ENCODE data around the gene VWA8. TPM values are rescaled to one million over a fixed set of nuclear protein-coding genes. Genes with fewer than 3 reads are reported as not detected.
"Not testable (repeated sequence)": the region's sequence is repeated elsewhere in the genome, so short reads cannot be mapped to it uniquely, and the experiment has no call there.

The VWA8 gene
- polyA plus RNA-seq, 4 donors = 15.3 to 21.7 (median 19.6) TPM

DNA sequence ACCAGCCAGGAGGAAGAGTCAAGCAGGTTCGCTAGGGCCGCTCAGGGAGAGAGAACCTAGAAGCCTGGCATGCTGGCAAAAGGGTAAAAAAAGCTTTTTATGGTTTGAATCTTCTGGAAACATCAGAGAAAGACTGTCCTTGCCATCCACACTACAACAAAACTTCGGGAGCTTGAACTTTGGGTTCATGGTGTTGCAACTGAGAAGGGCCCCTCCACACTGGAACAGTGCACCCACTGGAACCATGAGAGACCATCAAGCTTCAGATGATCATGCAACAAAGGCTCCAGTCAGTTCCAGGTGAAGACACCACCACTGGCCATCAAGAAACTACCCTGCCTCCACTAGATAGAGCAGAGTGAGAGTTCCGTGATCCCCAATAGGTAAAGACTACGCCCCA lies 333.5 kb downstream of the VWA8 start:
- DNase-seq (ENCODE audit: low read depth in 4 of 4, low spot score in 3 of 4) = no peak

DNA sequence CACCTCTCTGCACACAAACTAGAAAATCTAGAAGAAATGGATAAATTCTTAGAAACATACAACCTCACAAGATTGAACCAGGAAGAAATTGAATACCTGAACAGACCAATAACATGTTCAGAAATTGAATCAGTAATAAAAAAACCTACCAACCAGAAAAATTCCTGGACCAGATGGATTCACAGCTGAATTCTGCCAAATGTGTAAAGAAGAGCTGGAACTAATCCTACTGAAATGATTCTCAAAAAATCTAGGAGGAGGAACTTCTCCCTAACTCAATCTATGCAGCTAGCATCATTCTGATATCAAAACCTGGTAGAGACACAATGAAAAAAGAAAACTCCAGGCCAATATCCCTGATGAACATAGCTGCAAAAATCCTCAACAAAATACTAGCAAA lies 336.9 kb downstream of the VWA8 start:
- no peak for DNase-seq (ENCODE audit: low read depth in 4 of 4, low spot score in 3 of 4)

DNA sequence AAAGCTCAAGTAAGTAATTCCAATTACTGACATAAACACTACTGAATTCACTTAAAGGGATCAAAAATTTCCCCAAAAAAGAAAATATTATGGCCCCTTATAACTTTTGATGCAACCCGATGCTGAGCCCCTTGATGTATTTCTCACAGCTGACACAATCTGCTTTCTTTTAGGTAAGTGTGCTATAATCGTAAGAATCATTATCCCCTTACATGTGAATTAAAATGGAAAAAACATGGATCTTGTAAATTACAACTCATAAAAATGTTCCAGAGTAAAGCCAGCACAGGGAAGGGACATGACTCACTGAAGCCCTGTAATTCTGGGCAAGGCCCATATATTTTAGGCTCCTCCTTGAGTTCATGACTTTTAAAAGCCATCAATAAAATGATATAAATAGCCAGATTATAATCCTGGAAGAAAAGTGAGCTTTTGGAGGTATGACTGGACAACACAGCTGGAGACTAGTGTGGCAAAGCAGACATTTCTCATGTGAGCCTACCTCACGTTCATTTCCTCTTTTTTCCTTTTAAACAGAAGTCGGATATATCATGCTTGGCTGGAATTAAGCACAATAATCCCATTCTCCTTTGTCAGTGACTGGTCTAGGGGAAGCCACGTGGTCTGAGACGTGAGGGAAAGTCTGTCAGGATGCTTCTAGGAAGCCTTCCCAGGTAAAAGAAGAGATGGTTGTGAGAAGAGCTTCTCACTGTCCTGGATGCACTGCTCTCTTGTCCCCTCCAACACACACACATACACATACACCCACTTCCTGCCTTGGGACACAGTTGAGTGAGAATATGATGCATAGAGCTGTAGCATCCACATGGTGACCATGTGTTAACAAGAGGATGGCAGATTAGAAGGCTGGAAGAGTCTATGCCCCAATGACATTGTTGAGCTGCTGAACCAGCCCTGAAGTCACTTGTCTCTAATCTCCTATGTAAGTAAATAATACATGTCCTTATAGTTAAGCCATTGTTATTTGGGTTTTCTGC lies 338.2 kb downstream of the VWA8 start:
- no peak for DNase-seq (ENCODE audit: low read depth in 4 of 4, low spot score in 3 of 4)

DNA sequence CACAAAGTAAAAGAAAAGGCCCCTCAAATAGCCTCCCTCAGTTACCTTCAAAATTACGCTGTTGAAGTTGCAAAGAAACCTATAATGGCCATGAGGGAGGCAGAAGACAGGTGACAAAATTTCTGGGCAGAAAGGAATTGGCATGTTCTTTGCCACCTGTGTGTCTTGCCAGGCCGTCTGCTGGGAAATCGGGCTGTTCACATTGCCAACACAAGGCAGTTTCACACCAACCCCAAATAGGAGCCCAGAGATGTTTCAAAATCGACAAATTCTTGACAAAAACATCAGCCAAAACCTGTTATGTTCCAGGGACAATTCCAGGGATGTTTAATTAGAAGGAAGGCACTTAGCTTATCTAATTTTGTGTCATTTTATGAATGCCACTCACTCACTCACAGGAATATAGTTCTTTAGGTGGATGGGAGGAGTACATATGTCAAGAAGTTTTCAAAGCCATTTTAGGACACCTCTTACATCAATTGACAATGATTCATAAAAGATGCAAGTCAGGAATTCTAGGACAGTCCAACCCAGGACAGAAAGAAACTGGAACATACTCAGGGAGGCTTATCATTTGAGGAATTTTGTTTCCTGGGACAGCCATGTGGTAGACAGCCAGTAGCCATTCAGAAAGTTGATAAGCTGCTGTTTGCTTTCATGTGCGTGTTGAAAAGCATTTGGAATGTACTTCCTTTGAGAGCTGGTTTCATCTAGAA lies 339.0 kb downstream of the VWA8 start:
- no peak for DNase-seq (ENCODE audit: low read depth in 4 of 4, low spot score in 3 of 4)

DNA sequence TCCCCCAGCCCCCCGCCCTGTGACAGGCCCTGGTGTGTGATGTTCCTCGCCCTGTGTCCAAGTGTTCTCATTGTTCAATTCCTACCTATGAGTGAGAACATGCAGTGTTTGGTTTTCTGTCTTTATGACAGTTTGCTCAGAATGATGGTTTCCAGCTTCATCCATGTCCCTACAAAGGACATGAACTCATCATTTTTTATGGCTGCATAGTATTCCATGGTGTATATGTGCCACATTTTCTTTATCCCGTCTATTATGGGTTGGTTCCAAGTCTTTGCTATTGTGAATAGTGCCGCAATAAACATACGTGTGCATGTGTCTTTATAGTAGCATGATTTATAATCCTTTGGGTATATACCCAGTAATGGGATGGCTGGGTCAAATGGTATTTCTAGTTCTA lies 343.3 kb downstream of the VWA8 start:
- DNase-seq (ENCODE audit: low read depth in 4 of 4, low spot score in 3 of 4) = not testable (repeated sequence)

DNA sequence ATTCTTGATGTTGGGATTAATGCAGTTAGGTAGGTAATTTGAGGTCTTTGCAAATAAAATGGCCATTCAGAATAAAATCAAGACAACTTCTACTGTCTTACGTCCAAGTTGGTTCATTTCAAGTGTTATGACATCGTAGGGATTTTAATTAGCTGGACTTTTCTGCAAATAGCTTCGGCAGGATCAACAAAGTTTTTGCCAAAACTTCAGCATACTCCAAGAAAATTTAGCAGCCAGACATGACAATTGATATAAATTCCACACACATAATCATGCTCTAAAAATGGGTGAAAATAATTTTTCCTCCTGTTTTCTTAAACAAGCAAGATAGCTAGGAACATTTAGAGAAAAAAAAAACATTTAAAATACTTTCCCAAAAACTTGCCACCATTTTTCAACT lies 344.8 kb downstream of the VWA8 start:
- no peak for DNase-seq (ENCODE audit: low read depth in 4 of 4, low spot score in 3 of 4)

DNA sequence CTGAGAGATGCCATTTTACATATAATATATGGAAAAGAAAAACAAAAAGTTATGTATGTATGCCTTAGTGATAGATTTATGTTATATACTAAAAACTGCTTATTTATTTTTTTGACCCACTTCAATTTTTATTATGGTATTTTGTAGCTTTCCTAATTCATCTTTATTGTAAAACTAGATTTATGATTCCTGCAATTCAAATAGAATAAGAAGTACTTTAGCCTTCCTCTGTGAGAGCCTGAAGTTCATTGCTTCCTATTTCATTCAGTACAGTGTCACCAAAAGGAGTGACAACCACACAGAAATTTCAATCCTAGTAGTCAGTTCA lies 345.4 kb downstream of the VWA8 start:
- no peak for DNase-seq (ENCODE audit: low read depth in 4 of 4, low spot score in 3 of 4)

DNA sequence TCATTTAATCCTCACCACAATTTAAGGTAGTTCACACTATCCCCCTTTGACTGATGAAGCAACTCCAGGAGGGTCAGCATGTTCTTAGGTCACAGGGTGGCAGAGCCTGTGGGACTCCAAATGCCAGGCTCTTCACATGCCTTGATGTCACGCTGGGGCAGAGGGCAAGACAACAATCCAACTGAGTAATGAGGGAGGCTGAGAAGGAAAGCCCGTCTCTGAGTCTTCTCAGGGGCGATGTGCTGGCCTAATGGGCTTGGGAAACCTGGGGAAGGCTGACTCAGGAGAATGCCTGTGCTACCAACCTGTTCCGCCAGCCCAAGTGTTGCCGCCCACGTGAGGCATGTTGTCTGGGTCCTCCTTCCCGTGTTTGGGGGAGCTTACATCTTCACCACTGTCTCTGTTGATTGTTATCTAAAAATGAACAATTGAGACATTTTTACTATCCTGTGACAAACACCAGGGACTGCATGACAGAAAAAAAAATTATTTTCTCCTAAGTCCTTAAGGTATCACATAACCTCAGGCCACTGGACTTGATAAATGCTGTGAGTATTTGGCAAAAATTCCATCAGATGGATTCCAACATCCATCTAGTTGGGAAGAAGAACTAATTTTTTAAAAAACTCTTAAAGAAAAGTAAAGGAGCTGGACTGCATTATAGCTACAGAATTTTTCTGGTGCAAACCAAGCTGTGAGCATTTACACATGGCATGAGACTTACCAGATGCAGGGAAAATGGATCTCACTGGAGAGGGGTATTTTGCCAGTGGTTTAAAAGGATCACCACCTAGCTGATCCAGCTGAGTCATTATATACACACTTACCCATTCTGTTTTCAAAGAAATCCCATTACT lies 346.0 kb downstream of the VWA8 start:
- no peak for DNase-seq (ENCODE audit: low read depth in 4 of 4, low spot score in 3 of 4)

DNA sequence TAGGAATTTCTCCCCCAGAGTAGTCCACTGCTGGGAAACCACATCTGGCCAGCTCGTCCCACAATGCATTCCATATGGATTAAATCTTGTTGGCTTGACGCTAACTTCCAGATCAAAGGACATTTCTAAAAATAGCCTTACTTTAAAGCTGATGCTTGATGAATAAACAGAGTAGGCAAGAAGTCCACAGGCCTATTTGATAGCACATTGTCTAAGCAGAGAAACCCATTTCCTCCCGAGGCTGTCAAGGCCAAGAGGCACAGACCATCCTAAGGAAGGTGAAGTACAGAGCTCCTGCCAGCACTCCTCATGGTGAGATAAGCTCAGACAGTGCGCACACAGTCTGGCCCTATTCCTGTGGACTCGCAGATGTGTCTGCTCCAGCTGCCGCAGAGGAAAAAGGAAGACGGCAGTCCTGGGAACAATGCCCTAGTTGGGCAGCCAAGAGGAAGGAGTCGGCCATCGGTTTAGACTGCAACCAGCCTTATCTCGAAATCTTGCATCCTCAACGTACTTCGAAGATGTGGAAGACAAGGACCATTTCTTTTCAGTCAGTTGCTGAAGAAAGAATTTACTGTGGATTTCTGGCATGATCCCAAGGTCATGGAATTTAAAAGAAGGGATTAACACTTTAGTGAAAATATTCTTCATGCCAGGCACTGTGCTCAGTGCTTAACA lies 346.8 kb downstream of the VWA8 start:
- no peak for DNase-seq (ENCODE audit: low read depth in 4 of 4, low spot score in 3 of 4)

DNA sequence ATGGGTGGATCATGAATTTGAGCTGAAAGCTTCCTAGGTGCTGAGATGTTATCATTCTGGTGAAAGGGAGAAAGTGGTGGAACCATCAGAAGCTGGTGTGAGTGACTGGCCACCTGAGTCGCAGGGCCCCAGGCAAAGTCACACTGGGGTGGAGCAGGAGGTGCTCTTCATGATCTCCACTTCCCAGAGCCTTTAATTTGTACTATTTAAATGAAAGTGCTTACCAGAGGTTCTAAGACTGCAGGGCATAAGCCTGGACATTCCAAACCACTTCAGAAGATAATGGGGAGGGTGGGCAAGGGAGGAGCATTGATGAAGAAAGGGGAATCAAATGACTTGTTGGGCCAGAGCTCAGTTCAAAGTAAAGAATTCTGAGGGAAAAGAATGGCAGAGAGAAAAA lies 347.4 kb downstream of the VWA8 start:
- DNase-seq (ENCODE audit: low read depth in 4 of 4, low spot score in 3 of 4) = no peak

DNA sequence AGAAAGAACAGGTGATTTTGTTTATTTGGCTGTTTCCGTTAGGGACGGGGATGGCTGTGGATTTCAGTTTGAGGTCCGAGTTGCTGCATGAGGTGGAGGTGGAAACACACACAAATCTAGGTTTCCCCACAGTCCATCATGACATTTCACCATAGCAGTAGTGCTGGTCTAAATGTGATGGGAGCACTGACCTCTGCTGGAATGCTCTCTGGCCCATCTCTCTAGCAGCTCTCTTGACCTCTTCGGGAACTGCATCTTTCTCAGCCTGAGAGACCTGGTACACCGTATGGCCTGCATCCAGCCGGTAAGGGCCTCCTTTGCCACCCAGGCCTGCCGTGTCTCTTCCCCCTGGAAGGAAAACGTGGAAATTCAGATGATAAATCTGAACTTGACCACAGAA lies 349.5 kb downstream of the VWA8 start:
- DNase-seq (ENCODE audit: low read depth in 4 of 4, low spot score in 3 of 4) = no peak

DNA sequence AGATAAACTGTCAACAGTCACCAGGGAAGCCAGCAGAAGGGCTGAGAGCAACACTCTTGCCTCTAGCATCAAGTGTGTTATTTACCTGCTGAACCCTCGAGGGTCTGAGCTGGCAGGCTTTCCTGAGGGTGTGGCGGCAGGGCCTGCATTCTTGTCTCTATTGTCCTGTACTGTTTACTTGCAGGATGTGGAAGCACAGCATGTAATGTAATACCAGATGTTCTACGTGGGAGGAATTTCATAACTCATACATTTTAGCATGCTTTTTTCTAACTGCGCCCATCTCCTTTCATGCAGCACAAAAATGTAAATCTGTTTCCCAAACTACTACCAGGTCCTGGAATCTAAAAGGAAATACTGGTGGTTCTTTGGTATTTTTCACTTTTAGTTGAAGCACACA lies 350.5 kb downstream of the VWA8 start:
- DNase-seq (ENCODE audit: low read depth in 4 of 4, low spot score in 3 of 4) = no peak

DNA sequence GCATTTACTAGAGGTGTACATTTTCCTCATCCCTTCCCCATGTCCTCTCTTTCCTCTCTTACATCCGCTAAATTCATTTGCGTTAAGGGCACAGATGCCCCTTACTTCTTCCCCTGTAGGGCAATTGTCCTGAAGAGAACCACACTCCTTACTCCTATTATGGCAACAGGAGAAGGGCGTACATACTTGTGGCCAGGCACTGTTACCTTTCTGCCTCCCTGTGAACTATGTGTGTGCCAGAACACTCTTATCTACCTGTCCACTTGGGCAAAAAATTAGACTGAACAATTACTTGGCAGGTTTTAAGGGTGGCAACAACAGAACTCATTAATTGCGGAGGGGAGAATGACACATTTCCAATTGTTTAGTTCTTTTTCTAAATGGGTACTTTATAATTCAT lies 351.1 kb downstream of the VWA8 start:
- no peak for DNase-seq (ENCODE audit: low read depth in 4 of 4, low spot score in 3 of 4)

DNA sequence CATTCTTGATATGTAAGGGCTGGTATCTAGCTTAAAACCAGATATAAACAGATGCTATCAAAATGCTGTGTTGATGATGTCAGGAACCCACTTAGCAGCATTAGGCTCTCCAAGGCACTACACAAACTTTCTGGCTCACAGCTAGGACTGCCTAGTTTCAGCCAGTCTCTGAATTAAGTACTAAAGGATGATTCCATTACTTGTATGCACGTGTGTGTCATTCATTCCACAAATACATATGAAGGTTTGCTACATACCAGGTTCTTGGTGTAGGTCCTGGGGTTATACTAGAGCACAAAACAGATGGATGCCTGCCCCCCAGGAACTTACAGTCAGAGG lies 352.1 kb downstream of the VWA8 start:
- no peak for DNase-seq (ENCODE audit: low read depth in 4 of 4, low spot score in 3 of 4)

DNA sequence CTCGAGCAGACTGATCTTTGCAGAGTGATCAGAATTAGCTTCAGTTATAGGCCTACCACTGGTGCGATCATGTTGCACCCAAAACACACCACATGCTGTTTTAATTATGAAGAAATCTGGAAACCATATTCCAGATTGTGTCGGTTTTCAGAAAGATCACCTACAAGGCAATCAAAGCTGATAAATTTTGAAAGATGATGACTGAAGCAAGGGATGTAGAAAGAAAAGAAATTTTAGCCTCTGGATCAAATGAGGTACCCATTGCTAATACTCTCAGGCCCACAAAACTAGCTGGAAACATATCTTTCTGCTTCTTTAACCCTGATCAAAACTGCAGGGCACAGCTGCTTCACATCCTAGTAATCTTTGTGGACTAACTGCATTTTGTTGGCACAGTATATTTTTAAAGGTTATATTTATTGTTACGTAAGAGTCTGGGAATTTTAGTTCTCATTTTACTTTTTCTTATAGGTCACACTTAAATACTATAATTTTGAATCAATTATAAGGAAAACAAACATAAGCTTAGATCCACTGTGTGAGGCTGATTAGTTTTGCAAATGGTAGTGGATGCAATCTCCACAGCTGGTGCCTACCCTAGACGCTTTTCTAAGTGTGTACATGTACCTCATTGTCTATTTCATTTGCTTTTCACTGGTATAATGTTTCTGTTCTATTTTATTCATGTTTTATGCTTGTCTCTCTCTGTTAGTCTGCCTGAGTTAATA lies 352.6 kb downstream of the VWA8 start:
- DNase-seq (ENCODE audit: low read depth in 4 of 4, low spot score in 3 of 4) = no peak

DNA sequence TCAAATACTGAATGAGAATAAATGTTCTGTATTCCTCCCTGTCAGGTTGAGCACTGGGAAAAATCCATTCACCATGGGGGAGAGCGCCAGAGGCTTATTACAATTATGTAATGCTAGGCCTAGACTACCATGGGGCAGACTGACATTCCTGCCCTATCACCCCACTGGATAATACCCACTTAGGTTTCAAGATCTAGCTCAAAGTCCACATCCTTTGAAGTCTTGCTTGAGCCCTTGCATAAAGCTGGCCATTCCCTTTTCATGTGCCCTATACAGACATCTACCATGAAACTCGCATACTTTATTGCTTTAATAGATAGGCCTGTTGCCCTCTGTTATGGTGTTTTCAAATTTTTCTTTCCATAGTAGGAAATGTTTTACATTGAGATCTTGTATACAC lies 354.3 kb downstream of the VWA8 start:
- no peak for DNase-seq (ENCODE audit: low read depth in 4 of 4, low spot score in 3 of 4)

DNA sequence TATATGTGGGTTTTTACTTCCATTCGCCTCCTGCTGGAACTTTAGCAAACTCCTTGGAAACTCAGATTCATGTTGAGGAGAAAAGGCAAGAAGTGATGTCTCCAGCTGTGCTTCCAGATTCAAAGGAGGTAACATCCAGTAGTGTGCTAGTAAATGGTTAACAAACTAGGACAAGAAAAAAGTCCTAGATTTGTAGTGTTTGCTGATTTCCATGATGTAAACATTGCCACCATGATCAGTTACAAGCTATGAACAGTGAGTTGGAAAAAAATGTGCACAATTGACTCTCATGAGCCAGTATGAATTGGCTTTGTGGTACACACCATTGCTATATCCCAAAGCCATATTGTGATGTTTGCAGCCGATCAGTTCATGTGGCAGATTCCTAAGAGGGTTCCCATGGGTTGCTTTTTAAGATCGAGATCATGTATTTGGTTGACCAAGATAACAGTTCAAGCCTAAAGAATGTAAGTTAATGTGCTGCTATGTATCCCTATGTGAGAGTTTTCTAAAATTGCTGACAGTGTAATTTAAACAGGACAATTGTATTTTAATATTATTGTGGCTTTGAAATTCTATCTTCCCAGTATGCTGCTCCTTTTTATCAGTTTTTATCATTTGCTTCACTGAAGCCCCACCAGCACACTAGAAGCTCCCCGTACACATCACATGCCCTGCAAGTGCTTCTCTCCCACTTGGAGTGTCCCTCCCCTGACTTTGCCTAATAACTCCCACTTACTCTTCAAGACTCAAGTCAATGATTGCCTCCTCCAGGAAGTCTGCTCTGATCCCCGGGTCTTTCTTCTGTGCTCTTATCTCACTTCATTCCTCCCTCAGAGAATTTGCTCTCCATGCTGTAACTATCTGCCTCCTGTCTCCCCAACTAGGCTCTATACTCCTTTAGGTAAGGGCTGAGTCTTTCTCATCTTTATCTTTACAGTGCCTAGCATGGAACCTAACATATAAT lies 355.3 kb downstream of the VWA8 start:
- DNase-seq (ENCODE audit: low read depth in 4 of 4, low spot score in 3 of 4) = no peak

DNA sequence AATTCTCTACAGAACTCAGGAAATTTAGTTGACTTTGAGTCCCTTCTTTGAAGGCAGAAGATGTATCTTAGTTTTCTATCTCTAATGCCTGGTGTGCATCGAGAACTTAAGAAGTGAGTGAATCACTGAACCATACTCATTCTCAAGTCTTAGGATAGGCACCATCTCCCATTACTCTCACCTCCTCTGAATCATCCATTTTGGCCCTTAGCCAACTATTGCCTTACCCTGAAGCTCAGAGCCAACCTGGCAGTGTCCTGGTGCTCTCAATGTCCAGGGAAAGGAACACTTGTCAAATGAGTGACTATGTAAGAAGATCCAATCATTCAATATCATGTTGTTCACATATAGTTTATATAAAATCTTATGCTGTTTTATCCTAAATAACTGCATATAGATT lies 357.0 kb downstream of the VWA8 start:
- no peak for DNase-seq (ENCODE audit: low read depth in 4 of 4, low spot score in 3 of 4)
